ENCODE data around the gene TRAF4.
A peak's percentile ranks its signal among the peaks of the same experiment; 100 is the strongest.
"Not testable (repeated sequence)": the region's sequence is repeated elsewhere in the genome, so short reads cannot be mapped to it uniquely, and the experiment has no call there.

Gene TRAF4

DNA sequence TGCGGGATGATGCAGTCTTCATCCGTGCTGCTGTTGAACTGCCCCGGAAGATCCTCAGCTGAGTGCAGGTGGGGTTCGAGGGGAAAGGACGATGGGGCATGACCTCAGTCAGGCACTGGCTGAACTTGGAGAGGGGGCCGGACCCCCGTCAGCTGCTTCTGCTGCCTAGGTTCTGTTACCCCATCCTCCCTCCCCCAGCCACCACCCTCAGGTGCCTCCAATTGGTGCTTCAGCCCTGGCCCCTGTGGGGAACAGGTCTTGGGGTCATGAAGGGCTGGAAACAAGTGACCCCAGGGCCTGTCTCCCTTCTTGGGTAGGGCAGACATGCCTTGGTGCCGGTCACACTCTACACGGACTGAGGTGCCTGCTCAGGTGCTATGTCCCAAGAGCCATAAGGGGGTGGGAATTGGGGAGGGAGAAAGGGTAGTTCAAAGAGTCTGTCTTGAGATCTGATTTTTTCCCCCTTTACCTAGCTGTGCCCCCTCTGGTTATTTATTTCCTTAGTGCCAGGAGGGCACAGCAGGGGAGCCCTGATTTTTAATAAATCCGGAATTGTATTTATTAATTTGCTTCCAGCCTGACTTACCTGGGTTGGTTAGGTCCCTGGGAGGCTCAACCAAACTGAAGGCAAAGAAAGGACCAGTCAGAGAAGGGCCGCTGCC lies 5.8 kb downstream of the TRAF4 start:
- no peak for DNase-seq

DNA sequence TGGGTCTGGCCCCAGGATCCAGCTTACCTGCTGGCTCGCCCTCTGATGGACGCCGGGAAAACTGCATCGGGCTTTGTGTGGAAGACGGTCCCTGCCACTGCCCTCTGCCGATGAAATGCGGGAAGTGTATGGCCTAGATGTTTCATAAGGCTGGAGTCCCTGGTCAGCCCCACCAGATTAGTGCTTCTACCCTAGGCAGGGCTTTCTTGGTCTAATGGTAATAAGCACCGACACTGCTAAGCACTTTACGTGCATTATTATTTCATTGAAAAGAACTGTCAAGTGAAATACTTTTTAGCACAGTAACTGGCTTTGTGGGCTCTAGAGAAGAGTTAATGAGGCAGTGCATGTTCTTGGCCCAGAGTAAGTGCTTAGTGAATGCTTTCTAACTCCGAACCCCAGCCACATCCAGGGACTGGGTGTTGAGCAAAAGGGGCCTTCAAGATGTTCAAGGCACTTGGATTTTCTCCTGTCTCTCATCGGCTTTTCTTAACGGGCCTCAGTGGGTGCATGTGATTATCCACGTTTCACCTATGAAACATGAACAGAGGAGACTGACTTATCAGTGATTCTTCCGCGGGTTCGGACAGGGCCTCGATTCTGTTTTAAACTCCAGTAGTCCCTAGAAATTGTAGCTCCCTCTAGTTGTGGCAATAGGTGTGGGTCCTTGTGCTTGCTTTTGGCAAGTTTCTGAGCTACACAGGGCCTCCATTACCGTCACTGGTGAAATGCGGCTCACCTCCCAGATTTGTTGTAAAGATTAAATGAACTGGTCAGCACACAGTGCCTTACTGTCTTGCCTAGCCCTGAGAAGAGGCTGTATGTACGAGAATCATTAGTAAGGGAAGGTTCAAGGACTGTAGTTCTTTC lies 6.6 kb downstream of the TRAF4 start:
- peak; percentile 91 to 94 for DNase-seq

DNA sequence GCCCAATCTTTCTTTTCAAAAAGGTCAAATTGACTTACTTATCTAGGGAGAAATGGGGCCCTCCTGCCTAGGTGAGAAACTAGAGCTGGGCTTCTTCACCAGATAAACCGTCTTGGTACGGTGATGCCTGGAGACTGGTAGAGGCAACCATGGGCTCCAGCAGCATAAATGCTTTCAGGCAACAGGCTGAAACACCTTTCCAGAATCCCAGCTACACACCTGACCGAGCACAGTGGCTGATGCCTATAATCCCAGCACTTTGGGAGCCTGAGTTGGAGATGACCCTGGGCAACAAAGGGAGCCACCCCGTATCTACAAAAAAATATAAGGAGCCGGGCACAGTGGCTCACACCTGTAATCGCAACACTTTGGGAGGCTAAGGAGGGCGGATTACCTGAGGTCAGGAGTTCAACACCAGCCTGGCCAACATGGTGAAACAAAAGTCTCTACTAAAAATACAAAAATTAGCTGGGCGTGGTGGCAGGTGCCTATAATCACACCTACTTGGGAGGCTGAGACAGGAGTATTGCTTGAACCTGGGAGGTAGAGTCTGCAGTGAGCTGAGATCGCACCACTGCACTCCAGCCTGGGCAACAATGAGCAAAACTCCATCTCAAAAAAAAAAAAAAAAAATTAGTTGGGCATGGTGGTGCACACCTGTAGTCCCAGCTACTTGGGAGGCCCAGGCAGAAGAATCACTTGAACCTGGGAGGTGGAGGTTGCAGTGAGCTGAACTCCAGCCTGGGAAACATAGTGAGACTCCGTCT lies 8.0 kb downstream of the TRAF4 start:
- no peak for DNase-seq

DNA sequence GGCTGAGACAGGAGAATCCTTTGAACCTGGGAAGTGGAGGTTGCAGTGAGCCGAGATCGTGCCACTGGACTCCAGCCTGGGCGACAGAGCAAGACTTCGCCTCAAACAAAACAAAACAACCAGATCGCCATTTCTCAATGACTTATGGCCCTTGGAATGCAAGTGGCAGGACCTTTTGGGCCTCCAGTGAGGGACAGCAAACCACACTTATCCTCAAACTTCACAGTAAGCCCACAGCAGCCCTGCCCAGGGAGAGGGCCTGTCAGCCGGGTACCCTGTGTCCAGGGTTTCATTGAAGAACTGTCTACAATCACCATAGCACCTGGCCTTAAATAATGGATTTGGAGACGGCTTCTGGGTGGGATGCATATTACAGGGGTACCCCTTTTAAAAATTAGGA lies 11.7 kb downstream of the TRAF4 start:
- no peak for DNase-seq

DNA sequence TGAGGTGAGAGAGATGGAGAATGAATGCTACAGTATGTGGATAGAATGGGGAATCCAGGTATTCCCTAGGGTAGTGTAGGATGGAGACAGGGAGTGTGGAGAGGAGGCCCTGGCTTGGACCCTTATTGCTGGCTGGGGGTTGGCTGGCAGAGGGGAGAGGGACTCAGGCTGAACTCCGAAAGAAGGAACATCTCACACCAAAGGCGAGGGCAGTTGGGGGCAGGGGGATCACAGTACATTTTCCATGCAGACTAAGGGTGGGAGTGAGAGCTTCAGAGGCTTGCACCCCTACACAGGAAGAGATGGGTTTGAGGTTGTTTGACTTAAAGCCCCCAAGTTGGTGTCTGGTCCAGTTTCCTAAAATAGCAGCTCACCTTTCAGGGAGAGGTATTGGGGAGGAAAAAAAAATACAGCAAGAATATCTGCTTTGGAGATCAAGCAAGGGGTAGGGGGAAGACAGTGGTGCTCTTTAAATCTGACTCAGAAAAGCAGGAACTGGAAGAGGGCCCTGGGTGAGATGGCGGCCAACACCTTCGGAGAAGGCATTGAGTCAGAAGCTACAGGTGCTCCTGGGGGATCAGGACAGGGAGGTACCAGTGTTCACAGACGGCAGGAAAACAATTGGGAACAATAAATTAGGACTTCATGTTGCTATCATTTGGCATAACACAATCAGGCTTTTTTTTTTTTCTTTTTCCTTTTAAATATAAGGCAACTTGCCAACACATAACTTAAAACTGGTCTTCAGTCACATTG lies 12.4 kb downstream of the TRAF4 start:
- DNase-seq, result no peak

DNA sequence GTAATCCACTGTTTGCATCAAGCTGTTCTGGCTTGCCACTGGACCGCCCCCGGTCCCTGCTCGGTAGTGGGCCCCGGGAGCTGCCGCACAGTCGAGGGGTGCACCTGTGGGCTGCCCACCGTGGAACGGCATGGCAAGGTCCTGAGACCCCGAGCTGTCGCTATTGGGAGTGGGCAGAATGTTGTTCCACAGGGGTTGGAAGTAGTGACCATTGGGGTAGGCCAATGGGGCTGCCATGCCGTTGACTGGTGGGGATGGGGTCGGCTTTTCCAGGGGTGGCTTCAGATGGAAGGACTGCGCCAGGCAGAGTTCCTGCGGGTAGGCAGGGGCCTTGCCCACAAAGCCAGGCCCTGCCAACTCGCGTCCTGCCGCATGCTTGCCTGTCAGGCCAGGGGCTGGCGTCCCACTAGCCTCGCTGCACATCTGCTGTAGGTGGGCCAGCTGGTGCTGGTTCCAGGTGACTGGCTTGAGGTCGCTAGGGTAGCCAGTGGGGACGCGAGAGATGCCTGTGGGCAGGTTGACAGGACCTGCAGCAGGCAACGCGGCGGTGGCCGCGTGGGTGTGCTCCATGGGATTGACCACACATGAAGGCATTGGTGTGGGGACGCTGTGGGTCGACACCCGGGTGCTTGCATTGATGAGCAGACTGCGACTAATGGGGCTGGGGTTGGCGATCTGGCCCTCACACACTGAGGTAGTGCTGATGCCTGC lies 14.8 kb downstream of the TRAF4 start:
- DNase-seq, result no peak

DNA sequence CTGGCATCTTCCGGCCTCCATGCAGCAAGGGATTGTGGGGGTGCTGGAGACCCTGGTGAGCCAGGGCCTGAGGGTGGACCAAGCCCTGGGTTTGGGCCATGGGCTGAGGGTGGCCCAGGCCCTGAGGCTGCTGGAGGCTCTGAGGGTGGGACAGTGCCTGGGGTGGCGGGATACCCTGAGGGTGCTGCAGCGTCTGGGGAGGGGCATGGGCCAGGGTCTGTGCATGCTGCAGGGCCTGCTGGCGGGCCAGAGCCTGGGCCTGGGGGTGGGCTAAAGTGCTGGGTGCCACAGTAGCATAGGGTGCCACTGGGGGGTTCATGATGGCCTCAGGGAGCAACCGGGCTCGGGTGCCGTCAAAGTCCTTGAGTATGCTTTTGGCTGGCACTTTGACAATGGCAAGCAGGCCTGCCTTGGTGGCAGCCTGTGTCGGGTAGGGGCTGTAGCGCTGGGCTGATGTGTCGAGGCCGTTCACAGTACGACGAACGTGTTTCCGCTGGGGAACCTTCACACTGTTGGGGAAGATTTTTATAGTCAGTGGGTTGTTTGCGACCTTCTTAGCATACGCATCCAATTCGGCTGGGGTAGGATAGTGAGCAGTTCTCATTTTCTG lies 15.6 kb downstream of the TRAF4 start:
- DNase-seq, result no peak

DNA sequence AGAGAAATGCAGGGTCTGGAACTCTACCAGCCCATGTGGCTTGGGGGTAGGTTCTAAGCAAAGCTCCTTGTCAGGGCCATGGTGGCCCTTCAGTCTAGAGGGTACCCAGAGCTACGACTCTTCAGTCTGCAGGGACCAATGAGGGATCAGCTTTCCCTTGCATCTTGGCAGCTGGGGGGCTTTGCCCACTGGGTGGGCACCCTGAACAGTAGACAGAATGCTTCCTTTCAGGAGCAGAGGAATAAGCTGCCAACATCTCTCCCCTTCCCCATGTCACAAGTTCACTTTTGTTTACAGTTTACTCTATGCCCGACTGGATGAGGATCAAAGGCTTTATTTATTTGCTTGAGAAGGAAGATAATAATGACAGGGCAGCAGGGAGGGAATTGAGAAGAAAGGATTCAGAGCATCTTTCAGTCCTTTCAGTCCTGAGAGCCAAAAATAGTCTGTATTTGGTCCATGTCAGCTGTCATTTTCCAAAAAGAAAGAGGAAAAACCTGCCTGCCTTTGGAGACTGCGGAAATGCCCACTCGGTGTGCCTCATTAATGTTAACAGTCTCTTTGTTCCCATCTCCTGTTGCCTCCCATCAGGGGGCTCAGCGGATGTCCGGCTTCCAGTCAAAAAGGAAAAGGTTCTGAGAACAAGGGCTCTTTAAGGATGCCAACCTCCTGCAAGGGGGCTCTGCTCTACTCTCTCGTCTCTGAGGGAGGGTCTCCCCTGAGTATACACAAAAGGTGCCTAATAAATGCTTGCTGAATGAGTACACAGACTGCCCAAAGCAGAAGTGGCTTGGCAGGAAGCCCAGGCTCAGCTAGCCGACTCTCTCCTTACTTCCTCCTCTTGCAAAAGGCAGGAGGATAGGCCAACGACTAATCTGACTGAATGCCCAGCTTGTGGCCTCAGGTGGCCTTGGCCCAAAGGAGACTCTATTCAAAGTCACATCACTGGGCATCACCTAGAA lies 17.1 kb downstream of the TRAF4 start:
- no peak for DNase-seq

DNA sequence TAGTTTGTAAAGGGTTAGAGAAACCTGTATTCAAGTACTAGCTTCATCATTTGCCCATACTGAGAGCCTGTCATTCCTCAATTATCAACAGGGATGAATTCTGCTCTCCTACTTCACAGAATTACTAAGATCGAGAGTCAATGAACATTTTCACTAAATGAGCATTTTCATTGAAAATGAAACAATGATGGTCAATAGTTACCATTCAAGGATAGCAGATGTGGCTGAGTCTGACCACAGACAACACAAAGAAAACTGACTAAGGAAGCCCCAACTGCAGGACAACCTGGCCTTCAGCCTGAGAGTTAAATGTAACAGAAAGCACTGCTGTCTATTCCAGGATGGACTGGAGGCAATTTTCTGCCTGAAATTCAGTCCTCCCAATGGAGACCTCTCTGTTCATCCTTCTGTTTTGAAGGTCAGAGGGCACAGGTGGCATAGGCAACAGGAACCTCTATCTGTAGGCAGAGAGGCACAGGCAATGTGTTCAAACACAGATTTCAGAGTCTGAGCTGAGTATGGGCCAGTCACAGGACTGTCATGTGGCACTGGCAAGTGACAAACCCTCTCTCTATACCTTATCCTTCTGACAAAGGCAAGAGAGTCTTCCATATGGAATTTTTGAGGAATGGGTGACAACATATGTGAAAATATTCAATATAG lies 19.5 kb downstream of the TRAF4 start:
- no peak for DNase-seq

DNA sequence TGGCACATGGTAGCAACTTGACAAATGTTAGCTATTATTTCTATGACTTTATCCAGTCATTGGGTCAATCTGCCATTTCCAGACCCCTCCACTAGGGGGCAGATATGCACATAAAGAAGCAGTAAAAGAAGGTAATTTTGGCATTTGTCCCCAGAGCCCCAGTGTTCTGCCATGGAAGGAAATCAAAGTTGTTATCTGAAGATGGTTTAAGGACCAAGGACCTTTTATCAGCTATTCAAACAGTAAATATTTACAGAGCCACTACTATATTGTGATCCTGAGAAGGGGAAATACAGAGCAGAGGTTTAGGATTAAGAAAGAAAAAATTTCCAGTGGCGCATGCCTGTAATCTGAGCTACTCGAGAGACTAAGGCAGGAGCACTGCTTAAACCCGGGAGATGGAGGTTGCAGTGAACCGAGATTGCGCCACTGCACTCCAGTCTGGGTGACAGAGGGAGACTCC lies 20.0 kb downstream of the TRAF4 start:
- peak; percentile 82 to 86 for DNase-seq

DNA sequence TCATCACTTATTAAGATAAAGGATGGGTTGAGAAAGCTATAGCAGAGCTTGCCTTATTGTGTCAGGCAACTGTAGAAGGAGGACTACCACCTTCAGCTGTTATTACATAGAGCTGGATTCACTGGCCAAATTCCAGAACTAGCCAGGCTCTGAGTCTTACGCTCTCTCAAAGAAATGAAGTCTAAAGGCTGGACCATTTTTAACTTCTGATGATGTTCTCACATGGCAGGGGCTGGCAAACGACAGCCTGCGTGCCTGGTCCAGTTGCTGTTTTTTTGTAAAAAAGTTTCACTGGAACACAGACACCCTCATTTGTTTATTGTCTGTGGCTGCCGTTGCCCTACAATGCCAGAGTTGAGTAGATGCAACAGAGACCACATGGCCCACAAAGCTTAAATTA lies 21.2 kb downstream of the TRAF4 start:
- no peak for DNase-seq

DNA sequence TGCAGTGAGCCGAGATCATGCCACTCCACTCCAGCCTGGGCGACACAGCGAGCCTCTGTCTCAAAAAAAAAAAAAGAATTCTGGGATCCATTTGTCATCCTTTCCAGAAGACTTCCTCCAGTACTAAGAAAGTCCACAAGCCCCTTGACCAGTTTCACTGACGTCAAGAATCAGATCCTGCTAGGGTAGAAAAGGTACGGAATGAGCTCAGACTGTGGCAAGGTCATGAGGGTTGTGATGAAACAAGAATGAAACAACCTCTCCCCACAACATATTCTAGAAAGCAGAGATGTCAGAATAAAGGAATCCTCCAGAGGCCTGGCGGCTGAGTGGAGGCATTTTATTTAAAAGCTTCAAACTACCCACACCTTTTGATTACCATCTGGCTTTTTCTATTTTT lies 29.9 kb downstream of the TRAF4 start:
- DNase-seq, result no peak

DNA sequence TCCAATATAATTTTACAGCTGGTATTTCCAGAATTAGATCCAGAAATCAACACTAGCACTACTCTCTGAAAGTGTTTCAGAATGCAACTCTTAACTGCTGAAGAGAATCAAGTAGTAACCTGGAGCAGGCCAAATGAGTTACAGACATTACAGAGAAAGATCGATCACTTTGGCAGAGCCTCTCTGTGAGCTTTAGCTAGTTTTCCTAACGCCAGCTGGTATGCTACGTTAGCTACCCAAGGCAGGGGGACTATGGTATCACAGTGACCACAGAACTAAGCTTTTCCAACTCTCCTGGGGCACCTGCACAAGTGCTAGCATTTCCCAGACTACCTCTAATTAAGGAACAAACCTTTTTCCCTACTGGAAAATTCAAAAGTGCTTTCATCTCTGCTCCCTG lies 30.4 kb downstream of the TRAF4 start:
- no peak for DNase-seq

DNA sequence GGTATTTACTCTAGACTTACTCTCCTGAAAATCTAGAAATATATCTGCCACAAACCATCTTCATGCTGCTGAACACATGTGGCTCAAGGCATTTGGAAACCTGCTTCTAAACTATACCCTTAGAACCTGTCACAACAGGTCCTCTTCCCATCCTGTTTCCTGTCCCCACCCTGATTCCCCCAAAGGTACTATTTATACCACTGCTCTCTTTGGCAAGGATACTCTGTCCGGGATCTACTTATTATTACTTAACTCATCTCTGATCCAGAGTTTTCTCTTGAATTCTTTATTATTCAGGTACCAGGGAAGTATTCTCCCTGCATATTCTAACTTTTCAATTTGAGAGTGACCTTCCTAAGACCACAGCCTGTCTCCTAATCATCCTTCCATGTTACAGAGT lies 33.4 kb downstream of the TRAF4 start:
- DNase-seq, result no peak

DNA sequence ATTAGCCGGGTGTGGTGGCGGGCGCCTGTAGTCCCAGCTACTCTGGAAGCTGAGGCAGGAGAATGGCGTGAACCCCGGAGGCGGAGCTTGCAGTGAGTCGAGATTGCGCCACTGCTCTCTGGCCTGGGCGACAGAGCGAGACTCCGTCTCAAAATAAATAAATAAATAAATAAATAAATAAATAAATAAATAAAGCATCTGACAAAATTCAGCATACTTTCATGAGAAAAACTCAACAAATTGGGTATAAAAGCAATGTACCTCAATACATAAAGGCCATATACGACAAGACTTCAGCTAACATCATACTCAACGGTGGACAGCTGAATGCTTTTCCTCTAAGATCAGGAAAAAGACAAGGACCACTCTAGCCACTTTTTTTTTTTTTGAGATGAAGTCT lies 35.8 kb downstream of the TRAF4 start:
- DNase-seq, result not testable (repeated sequence)

DNA sequence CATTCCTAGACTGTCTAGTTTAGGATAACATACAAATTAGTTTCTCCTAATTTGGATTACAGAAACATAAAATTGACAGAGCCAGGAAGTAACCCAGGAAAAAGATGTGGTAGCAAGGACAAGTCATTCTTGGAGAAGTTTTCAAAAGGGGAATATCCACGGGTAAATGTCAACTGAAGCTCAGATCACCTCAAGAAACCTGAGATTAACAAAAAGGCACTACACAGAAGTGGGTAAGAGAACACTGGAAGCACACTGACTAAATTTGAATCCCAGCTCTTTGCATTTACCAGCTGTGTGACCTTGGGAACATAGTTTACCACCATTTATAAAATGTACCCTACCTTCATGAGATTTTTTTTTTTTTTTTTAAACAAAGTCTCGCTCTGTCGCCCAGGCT lies 39.4 kb downstream of the TRAF4 start:
- DNase-seq, result no peak

DNA sequence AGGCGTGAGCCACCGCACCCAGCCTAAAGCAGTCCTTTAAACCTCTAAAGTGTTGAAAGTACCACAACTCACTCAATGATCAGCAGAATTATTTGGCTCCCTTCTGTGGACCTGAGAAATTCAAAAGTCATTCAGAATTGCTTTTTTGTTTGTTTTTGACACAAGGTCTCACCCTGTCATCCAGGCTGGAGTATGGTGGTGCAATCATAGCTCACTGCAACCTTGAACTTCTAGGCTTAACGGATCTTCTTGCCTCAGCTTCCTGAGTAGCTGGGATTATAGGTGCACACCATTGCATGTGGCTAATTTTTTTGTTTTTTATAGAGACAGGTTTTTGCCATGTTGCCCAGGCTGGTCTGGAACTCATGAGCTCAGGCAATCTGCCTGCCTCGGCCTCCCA lies 44.3 kb downstream of the TRAF4 start:
- DNase-seq, result no peak

DNA sequence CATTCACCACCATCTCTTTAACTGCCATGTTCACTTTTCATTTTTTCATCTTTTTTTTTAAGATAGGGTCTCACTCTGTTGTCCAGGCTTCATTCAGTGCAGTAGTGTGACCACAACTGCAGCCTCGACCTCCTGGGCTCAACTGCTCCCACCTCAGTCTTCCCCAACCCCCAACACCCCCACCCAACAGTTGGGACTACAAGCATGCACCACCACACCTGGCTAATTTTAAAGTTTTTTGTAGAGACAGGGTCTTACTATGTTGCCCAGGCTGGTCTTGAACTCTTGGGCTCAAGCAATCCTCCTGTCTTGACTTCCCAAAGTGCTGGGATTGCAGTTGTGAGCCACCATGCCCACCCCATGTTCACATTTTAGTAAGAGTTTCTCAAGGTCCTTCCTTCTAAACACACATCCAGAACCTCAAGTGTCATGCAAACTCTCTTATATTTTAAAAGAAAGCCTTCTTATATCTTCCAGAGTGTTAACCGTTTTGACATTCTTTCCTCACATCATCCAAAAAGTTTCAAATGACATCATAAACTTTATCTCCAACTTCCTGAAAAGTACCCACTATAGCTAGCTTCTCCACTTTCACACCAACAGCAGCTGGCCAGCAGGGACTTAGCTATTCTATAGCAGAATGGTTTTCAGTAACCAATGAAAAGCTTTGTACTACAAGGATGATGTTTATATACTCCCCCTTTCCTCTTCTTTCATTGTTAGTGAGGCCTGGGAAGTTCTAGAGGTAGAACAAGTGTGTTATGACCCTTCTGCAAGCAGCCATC lies 49.3 kb downstream of the TRAF4 start:
- DNase-seq, result no peak

DNA sequence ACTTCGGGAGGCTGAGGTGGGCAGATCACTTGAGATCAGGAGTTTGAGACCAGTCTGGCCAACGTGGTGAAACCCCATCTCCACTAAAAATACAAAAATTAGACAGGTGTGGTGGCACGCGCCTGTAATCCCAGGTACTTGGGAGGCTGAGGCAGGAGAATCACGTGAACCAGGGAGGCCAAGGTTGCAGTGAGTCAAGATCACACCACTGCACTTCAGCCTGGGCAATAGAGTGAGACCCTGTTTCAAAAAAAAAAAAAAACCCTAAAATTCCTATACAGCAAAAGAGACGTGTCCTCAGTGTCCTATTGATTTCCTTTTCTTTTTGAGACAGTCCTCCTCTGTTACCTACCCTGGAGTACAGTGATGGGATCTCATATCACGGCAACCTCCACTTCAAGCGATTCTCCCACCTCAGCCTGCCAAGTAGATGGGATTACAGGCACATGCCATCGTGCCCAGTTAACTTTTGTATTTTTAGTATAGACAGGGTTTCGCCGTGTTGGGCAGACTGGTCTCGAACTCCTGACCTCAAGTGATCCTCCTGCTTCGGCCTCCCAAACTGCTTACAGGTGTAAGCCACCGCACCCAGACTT lies 51.1 kb downstream of the TRAF4 start:
- not testable (repeated sequence) for DNase-seq
